GM19043 (cell line): ENCODE measurements around the gene GNG7.
"Not testable (repeated sequence)": the region's sequence is repeated elsewhere in the genome, so short reads cannot be mapped to it uniquely, and the experiment has no call there.

Source experiments
- ATAC-seq: cut with Tn5 transposase; IDR thresholded peaks from one replicate; pipeline ENCODE4 v1.9.1; 2021; ENCODE audit warnings: low read depth; ENCODE audit not compliant: unreplicated experiment

GNG7 gene

DNA sequence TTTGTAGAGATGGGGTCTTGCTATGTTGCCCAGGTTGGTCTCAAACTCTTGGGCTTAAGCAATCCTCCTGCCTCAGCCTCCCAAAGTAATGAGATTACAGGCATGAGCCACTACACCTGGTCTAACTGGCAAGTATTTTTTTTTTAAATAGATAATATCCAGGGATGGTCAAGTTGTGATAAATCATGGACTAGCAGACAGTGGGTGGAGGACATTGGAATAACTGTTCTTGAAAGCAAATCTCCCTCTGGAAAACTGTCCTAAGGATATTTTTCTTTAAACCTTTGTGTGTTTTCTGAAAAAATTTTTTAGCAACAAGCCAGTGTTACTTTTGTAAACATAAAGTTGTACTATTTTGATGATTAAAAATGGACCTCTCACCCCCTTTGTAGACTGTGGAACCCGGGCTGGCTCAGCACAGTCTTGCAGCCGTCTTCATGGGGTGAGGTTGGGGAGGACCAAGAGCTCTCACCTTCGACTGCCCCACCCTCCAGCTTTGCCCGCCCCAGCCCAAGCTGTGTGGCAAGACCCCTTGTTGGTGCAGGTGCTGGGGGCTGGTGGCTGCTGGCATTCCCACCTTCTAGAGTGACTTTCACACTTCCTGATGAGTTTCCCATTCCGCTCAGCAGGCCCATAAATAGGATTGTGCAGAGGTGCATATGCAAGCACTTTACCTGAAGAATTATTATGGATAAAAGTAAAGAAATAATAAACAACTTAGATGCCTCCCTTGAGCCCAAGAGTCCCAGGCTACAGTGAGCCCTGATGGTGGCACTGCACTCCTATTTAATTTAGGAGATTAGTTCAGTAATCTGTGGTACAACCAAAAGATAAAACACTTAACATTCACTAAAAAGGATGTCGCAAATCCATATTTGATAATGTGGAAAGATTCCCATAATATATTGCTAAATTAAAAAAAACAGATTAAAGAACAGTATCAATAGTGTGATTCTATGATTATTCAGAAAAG, 119.2 kb downstream of the GNG7 start:
- no peak for ATAC-seq

DNA sequence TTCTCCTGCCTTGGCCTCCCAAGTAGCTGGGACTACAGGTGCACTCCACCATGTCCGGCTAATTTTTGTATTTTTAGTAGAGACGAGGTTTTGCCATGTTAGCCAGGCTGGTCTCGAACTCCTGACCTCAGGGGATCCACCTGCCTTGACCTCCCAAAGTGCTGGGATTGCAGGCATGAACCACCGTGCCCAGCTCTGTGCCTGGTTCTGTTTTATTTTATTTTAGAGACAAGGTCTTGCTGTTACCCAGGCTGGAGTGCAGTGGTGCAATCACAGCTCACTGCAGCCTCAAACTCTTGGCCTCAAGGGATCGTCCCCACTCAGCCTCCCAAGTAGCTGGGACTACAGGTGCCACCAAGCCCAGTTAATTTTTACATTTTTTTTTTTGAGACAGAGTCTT, 122.1 kb downstream of the GNG7 start:
- ATAC-seq = not testable (repeated sequence)

DNA sequence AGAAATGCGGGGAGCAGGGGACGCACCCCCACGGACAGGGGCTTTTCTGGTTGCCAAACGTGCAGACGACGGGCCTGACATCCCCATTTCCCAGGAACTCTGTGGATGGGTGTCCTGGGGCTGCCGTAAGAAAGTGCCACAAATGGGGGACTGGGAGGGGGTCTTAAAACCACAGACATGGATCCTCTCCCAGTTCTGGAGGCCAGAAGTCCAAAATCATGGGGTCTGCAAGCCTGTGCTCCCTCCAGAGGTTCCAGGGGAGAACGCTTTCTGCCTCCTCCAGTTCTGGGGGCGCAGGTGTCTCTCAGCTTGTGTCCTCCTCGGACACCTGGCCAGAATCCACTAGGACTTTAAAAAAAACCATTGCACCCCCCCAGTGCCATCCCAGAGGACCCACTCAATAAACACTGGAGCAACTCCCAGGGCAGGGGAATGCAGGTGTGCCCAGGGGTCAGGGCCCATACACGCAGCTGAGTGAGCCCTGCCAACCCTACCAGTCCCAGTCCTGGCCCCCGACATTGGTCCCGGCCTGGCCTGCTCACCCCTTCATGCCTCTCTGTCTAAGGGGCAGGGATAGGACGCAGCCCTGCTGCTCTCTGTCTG, 122.7 kb downstream of the GNG7 start:
- no peak for ATAC-seq

DNA sequence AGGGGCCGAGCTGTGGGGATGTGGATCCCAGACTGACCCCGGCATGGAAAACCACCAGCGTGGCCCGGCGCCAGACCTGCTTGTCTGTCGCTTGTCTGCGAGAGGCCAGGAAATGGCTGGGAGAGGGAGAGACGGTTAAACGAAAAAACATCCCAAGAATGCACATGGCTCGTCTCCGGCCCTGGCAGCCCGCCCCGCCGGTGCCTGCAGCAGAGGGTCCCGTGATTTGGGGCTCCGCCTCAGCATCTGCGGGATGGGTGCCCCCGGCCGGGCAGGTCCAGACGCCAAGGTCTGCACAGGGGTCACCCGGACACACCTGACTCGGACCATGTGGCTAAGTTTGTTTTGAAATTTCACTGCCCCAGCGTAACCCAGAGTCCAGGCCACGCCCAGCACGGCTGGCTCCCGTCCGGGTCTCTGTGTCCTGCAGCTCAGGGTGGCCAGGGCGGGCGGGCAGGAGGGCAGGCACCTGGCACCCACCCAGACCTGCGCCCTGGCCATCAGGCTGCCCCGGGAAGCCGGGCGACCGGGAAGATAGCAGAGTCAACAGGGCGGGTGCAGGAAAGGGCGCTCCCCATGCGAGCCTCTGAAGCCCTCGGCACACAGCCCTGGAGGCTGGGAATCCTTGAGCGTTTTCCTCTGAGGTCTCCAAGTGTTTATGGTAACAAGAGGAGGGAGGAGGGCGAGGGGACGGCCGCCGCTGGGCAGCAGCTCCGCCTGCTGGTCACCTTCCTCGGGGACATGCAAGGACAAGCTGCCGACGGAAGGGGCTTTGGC, 123.4 kb downstream of the GNG7 start:
- ATAC-seq = no peak

DNA sequence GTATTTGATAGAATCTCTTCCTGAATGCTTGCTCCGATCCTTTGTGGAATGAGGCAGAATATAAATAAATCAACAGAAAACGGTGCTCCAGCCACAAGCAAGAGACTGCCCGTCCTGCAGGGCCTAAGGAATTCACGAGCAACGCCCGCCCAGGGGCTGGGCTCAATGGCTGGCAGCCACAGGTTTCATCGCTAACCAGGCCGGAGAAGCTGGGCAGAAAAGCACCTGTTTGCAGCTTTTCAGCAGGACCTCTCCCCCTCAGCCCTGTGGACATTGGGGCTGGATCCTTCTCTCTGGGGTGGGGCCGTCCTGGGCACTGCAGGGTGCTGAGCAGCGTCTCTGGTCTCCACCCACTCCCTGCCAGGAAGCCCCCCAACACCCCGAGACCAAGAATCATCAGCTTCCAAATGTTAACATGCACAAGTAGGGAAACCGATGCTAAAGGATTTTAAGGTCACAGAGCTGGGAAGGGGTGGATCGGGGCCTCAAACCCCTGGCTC, 124.1 kb downstream of the GNG7 start:
- ATAC-seq = no peak

DNA sequence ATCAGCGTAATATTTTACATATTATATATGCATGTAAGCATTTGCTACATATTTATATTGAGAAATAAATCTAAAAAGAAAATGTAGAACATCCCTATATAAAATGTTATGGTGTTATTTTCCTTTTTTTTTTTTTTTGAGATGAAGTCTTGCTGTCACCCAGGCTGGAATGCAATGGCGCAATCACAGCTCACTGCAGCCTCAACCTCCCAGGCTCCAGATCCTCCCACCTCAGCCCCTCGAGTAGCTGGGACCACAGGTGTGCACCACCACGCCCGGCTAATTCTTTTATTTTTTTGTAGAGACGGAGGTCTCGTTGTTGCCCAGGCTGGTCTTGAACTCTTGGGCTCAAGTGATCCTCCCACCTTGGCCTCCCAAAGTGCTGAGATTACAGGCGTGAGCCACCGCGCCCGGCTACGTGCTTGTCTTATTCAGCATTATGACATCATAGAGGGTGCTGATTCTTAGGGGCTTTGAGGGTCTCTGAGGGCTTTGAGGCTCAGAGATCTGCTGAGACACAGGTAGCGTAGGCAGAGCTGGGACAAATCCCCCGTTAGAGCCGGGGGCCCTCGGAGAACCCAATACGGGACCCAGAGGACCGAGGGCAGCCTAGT, 124.7 kb downstream of the GNG7 start:
- no peak for ATAC-seq

DNA sequence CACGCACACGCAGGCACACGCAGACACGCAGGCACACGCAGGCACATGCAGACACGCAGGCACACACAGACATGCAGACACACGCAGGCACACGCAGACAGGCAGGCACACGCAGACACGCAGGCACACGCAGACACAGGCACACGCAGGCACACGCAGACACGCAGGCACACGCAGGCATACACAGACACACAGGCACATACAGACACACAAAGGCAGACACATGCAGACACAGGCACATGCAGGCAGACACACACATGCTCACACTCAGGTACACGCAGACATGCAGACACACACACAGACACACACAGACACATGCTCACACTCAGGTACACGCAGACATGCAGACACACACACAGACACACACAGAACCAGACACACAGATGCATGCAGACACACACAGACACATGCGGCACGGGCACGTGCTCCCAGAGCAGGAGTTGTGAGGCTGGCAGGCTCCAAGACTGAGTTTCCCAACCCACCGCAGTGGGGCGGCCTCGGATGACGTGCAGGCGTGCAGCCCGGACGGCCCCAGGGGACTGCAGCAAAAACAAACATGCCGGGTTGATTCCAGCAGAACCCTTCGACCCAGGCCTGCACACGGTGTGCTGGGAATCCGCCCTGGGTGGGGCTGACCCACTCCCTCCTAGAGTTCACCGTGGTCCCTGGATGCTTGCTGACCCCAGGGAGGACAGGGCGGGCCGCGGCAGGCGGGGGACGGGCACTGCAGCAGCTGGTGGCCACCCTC, 126.6 kb downstream of the GNG7 start:
- ATAC-seq = no peak

DNA sequence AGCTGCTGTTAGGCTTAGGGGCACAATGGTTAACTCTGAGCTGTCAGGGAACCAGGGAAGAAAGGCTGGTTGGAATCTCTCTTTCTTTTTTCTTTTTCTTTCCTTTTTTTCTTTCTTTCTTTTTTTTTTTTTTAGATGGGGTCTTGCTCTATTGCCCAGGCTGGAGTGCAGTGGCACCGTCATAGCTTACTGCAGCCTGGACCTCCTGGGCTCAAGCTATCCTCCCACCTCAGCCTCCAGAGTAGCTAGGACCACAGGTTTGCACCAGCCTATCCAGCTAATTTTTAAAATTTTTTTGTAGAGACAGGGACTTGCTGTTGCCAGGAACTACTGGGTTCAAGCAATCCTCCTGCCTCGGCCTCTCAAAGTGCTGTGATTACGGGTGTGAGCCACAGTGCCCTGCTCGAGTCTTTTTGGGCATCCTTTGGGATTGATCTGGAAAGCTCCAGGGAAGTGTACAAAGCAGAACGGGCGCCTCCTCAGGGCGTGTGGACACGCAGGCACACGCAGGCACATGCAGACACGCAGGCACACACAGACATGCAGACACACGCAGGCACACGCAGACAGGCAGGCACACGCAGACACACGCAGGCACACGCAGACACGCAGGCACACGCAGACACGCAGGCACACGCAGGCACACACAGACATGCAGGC, 127.4 kb downstream of the GNG7 start:
- no peak for ATAC-seq

DNA sequence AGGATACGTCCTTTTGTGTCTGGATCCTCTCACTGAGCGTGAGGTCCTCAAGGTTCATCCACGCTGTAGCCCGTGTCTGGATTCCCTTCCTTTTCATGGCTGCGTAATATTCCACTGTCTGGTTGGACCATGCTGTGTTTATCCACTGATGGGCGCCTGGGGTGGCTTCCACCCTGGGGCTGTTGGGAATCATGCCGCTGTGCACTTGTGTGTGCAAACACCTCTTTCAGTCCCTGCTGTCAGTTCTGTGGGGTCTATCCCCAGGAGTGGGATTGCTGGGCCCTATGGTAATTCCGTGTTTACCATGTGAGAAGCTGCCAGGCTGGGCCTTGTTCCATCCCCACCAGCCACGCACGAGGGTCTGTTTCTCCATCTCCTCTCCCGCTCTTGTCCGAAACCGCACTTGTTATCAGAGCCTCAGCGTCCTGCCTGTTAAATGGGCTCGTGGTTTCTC, 128.0 kb downstream of the GNG7 start:
- no peak for ATAC-seq

DNA sequence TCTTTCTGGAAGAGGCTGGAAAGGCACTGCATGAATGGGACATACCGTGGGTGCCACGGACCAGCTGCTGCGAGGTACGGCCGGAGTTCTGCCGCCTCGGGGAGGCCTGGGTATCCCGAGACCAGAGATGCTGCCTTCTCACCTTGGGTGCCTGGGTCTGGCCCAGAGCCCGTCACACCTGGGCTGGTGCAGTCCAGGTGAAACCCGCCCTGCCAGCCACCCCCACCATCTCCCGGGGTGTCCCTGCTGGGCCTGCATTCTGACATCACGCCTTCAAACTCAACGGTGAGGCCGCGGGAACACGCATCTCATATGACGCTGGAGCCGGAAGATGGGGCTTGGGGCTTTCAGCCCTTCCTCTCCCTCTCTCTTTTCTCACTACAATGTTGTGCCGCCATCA, 128.6 kb downstream of the GNG7 start:
- no peak for ATAC-seq

DNA sequence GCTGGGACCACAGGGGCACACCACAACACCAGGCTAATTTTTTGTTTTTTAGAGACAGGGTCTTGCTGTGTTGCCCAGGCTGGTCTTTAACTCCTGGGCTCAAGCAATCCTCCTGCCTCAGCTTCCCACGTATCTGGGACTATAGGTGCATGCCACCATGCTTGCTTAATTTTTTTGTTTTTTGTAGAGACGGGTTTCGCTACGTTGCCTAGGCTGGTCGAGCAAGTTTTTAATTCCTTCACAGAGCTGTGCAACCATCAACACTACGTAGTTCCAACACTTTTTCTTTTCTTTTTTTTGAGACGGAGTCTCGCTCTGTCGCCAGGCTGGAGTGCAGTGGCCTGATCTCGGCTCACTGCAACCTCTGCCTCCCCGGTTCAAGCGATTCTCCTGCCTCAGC, 130.3 kb downstream of the GNG7 start:
- not testable (repeated sequence) for ATAC-seq

DNA sequence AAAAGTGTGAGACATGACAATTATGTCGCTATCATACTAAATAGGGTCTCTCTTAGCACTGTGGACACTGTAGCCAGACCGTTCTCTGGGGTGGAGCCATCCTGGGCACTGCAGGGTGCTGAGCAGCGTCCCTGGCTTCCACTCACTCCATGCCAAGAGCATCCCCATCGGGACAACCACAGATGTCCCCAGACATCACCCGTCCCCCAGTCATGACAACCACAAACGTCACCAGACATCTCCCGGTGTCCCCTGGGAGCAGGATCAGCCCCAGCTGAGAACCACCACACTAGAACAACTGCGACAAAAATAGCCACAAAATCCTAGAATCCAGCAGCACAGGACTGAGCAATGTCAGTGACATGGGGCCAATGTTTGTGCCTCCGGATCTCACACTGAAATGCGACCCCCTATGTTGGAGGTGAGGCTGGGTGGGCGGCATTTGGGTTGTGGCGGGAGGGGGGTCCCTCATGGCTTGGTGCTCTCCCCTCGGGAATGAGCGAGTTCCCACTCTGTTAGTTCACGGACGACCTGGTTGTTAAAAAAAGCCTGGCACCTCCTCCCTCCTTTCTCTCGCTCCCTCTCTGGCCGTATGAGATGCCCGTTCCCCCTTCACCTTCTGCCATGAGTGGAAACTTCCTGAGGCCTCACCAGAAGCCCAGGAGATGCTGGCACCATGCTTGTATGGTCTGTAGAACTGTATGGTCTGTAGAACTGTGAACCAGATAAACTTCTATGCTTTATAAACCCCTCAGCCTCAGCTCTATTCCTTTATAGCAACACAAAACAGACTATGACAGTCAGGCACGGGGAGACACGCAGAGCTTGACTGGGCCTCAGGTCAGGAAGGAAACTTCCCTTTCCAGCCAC, 132.7 kb downstream of the GNG7 start:
- ATAC-seq = no peak

DNA sequence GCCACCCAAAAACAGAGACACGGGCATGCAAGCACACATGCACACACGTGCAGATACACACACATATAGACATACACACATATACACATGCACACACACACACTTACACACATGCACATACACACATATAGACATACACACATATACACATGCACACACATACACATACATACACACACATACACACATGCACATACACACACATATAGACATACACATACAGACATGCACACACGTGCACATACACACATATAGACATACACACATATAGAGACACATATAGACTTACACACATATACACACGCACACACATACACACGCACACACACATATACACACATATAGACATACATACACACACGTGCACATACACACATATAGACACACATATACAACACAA, 134.5 kb downstream of the GNG7 start:
- no peak for ATAC-seq

DNA sequence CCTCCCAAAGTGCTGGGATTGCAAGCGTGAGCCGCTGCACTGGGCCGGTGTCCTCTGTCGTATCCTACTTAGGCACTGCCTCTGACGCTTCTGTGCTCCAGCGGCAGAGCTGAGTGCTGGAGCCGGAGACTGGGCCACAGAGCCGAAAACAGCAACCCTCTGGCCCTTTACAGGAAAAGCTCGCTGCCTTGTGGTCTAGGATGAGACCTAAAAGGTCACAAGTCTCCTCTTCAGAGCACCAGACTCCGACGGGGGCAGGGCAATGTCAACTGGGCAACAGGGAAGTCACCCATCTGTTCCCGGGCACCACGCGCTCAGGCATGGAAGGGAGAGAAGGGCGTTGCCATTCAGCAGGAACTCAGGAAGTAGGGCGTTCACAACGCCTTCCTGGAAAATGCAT, 134.9 kb downstream of the GNG7 start:
- no peak for ATAC-seq

DNA sequence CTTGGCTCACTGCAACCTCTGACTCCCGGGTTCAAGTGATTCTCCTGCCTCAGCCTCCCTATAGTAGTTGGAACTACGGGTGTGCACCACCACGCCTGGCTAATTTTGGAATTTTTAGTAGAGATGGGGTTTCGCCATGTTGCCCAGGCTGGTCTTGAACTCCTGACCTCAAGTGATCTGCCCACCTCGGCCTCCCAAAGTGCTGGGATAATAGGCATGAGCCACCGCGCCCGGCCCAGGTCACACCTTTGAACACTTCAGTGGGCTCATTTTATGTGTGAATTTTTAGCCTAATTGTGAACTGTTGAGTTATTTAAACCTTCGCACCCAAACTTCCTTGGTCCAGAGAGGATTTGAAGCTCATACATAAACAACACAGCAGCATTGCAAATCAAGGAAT, 138.9 kb downstream of the GNG7 start:
- ATAC-seq = not testable (repeated sequence)

DNA sequence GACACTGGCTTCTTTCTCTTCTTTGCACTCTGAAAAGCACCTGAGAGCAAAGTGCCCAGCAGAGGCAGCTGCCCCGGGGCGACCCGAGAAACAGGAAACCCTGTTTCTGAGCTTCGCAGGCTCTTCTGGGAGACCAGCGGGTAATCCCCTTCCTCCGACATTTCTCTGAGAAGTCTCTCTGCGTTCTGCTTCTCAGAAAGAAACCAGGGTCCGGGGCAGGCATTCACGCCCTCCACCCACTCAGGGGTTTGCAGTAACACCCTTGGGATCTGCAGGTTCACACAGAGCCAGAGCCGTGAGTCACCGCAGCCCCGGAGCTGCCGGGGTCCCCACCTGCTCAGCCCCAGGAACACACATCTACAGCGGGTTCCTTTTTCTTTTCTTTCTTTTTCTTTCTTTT, 140.6 kb downstream of the GNG7 start:
- peak; percentile 67 for ATAC-seq

DNA sequence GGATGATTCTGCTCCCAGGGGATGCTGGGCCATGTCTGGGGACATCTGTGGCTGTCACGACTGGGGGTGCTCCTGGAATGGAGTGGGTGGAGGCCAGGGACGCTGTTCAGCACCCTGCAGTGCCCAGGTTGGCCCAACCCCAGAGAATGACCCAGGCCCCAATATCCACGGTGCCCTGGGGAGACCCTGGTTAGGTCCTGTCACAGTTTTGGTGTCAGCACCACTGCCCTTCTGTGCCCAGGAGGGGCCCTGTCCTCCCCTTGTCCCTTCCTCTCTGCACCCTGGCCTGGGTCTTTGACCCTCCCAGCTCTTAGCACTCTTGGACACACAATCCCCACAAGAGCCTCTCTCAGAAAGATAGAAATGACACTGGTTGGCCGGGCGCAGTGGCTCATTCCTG, 141.3 kb downstream of the GNG7 start:
- no peak for ATAC-seq

DNA sequence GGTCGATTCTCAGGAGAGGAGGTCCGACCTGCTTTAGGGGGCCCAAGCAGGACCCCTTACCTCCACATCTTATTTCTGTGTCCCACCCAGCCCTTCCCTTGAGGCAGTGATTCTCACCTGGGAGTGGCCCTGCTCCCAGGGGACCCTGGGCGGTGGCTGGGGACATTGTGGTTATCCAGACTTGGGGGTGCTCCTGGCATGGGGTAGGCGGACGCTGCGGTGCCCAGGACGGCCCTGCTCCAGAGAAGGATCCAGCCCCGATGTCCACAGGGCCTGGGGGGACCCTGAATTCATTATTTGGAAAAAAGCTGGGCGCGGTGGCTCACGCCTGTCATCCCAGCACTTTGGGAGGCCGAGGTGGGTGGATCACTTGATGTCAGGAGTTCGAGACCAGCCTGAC, 142.1 kb downstream of the GNG7 start:
- ATAC-seq = no peak
